Retina (tissue), 1 donor: ENCODE results near the gene CDH8.
"Not testable (repeated sequence)": the region's sequence is repeated elsewhere in the genome, so short reads cannot be mapped to it uniquely, and the experiment has no call there.

Experiments
- DNase-seq: peaks from one replicate; pipeline ENCODE4 v3.0.0-alpha.2; 2016

The CDH8 gene

GRCh38 chr16:61929776-61930175 lies 106.5 kb downstream of the CDH8 start:
- no peak for DNase-seq

- no peak for DNase-seq
Measured at GRCh38 chr16:61926766-61927165, 109.5 kb downstream of the CDH8 start.

GRCh38 chr16:61923629-61924028 lies 112.6 kb downstream of the CDH8 start:
- no peak for DNase-seq

- DNase-seq = no peak
Measured at GRCh38 chr16:61921373-61921772, 114.9 kb downstream of the CDH8 start.

- DNase-seq = not testable (repeated sequence)
Measured at GRCh38 chr16:61917865-61918826, 118.1 kb downstream of the CDH8 start.

GRCh38 chr16:61915569-61915968 lies 120.7 kb downstream of the CDH8 start:
- no peak for DNase-seq

GRCh38 chr16:61909074-61909473 lies 127.2 kb downstream of the CDH8 start:
- no peak for DNase-seq

- DNase-seq = no peak
Measured at GRCh38 chr16:61908426-61908825, 127.8 kb downstream of the CDH8 start.

GRCh38 chr16:61901689-61902088 lies 134.5 kb downstream of the CDH8 start:
- DNase-seq = no peak

GRCh38 chr16:61900482-61900881 lies 135.8 kb downstream of the CDH8 start:
- no peak for DNase-seq

- DNase-seq = no peak
Measured at GRCh38 chr16:61897657-61898056, 138.6 kb downstream of the CDH8 start.

GRCh38 chr16:61892531-61892930 lies 143.7 kb downstream of the CDH8 start:
- no peak for DNase-seq

GRCh38 chr16:61891460-61891859 lies 144.8 kb downstream of the CDH8 start:
- no peak for DNase-seq

GRCh38 chr16:61890386-61890785 lies 145.9 kb downstream of the CDH8 start:
- DNase-seq = no peak

GRCh38 chr16:61887903-61888302 lies 148.3 kb downstream of the CDH8 start:
- no peak for DNase-seq

- no peak for DNase-seq
Measured at GRCh38 chr16:61885343-61885742, 150.9 kb downstream of the CDH8 start.

GRCh38 chr16:61879306-61879705 lies 156.9 kb downstream of the CDH8 start:
- no peak for DNase-seq

GRCh38 chr16:61877436-61877835 lies 158.8 kb downstream of the CDH8 start:
- no peak for DNase-seq

- DNase-seq = no peak
Measured at GRCh38 chr16:61872778-61873119, 163.5 kb downstream of the CDH8 start.

GRCh38 chr16:61871837-61872777 lies 164.1 kb downstream of the CDH8 start:
- no peak for DNase-seq

GRCh38 chr16:61862221-61863155 lies 173.8 kb downstream of the CDH8 start:
- DNase-seq = no peak

GRCh38 chr16:61858988-61859387 lies 177.2 kb downstream of the CDH8 start:
- no peak for DNase-seq

- DNase-seq = no peak
Measured at GRCh38 chr16:61842666-61843065, 193.6 kb downstream of the CDH8 start.
